GM19193 (cell line): ENCODE measurements around the gene CDC20.

Experiments used
- POLR2A ChIP-seq: IDR thresholded peaks from 4 replicates; pipeline ENCODE4 v1.6.1; 2011; ENCODE audit not compliant: insufficient read depth, insufficient read length; ENCODE audit errors: extremely low read depth

CDC20 gene

GRCh38 chr1:43410571-43410970 lies 51.8 kb downstream of the CDC20 start:
- no peak for TF ChIP-seq POLR2A
